ENCODE data around the gene TAOK3. TPM values are rescaled to one million over a fixed set of nuclear protein-coding genes. Genes with fewer than 3 reads are reported as not detected.

Gene TAOK3
- polyA plus RNA-seq, 3 donors: 19.7 to 58.3 (median 44.8) TPM

- no peak overlapping the region for H3K4me3 Mint-ChIP-seq
- H3K9me3 Mint-ChIP-seq: peaks cover 0 to 6% (median 0%) of the 10 kb centered on the region in 7 donors
- Histone ChIP-seq H3K27me3 (ENCODE audit: control insufficient read depth in 2 of 2, insufficient read depth in 2 of 2, low read length in 2 of 2) (no peaks in the 10 kb centered on the region), H3K79me2 (ENCODE audit: insufficient read depth, low read length) (peaks cover 70% of the 10 kb centered on the region), H3K4me2 (replicated peaks; ENCODE audit: extremely low read depth, low read length, poor library complexity, severe bottlenecking) (no peak overlapping the region), H4K20me1 (ENCODE audit: insufficient read depth, low read length) (peaks cover 93% of the 10 kb centered on the region), H3K9ac (ENCODE audit: insufficient read depth, low read length, poor library complexity, severe bottlenecking) (no peak overlapping the region), H3K4me1 (ENCODE audit: control insufficient read depth in 1 of 2, insufficient read depth in 2 of 2, low read length in 2 of 2) (no peaks in the 10 kb centered on the region), H3K36me3 (replicated peaks in 1 of 2; ENCODE audit: control insufficient read depth in 1 of 2, insufficient read depth in 2 of 2, low read length in 2 of 2) (peaks cover 0 to 5% of the 10 kb centered on the region in 2 donors), H3K9me3 (replicated peaks in 1 of 2; ENCODE audit: control insufficient read depth in 1 of 2, insufficient read depth in 1 of 2, low read length in 2 of 2) (no peaks in the 10 kb centered on the region), H3K27ac (ENCODE audit: low read depth in 1 of 2, low read length in 2 of 2) (peak overlapping the region in 1 of 2 donors; percentile 60), H2AFZ (ENCODE audit: insufficient read depth, low read depth, low read length, poor library complexity, severe bottlenecking) (no peak overlapping the region), H3K4me3 (replicated peaks in 1 of 3; ENCODE audit: low read depth in 2 of 3, low read length in 3 of 3) (no peak overlapping the region)
- H3K27ac Mint-ChIP-seq: peak overlapping the region in 5 of 7 donors; percentile 31 to 82 (median 61)
- DNase-seq: no peak
- intact Hi-C loops (cut with micrococcal nuclease): no loop called here
- WGBS (ENCODE audit: insufficient coverage): no CpG with 5 or more reads among the region's 4 CpGs
- no peak for TF ChIP-seq CTCF (IDR thresholded peaks at IDR 0.05)
- peaks cover 20% of the 10 kb centered on the region for H3K4me1 Mint-ChIP-seq
- peaks cover 0 to 2% (median 0%) of the 10 kb centered on the region in 3 donors for H3K27me3 Mint-ChIP-seq (ENCODE audit: low read depth in 3 of 3)
- H3K36me3 Mint-ChIP-seq: peaks cover 4 to 14% of the 10 kb centered on the region in 2 donors
Observed at GRCh38 chr12:118274066-118274465, 98.6 kb downstream of the TAOK3 start.

GRCh38 chr12:118271770-118272417, 100.8 kb downstream of the TAOK3 start:
- Mint-ChIP-seq H3K4me3 (no peak overlapping the region), H3K27me3 (ENCODE audit: low read depth in 3 of 3) (peaks cover 0 to 2% (median 0%) of the 10 kb centered on the region in 3 donors), H3K36me3 (peaks cover 2 to 8% of the 10 kb centered on the region in 2 donors), H3K9me3 (no peaks in the 10 kb centered on the region), H3K4me1 (peaks cover 20% of the 10 kb centered on the region), H3K27ac (peak overlapping the region in 2 of 7 donors; percentile 72 to 83)
- Histone ChIP-seq H3K9me3 (replicated peaks in 1 of 2; ENCODE audit: control insufficient read depth in 1 of 2, insufficient read depth in 1 of 2, low read length in 2 of 2) (no peaks in the 10 kb centered on the region), H3K9ac (ENCODE audit: insufficient read depth, low read length, poor library complexity, severe bottlenecking) (no peak overlapping the region), H3K4me1 (ENCODE audit: control insufficient read depth in 1 of 2, insufficient read depth in 2 of 2, low read length in 2 of 2) (no peaks in the 10 kb centered on the region), H3K36me3 (replicated peaks in 1 of 2; ENCODE audit: control insufficient read depth in 1 of 2, insufficient read depth in 2 of 2, low read length in 2 of 2) (peaks cover 0 to 5% of the 10 kb centered on the region in 2 donors), H4K20me1 (ENCODE audit: insufficient read depth, low read length) (peaks cover 93% of the 10 kb centered on the region), H3K27ac (ENCODE audit: low read depth in 1 of 2, low read length in 2 of 2) (no peak overlapping the region), H3K79me2 (ENCODE audit: insufficient read depth, low read length) (peaks cover 80% of the 10 kb centered on the region), H3K4me3 (replicated peaks in 1 of 3; ENCODE audit: low read depth in 2 of 3, low read length in 3 of 3) (no peak overlapping the region), H2AFZ (ENCODE audit: insufficient read depth, low read depth, low read length, poor library complexity, severe bottlenecking) (no peak overlapping the region), H3K27me3 (ENCODE audit: control insufficient read depth in 2 of 2, insufficient read depth in 2 of 2, low read length in 2 of 2) (no peaks in the 10 kb centered on the region), H3K4me2 (replicated peaks; ENCODE audit: extremely low read depth, low read length, poor library complexity, severe bottlenecking) (no peak overlapping the region)
- no peak for DNase-seq
- TF ChIP-seq CTCF (IDR thresholded peaks at IDR 0.05): no peak
- 100% methylated on average over 1 of the region's 5 CpGs for WGBS (ENCODE audit: insufficient coverage)
- intact Hi-C loops (cut with micrococcal nuclease): no loop called here

All from CD14-positive monocyte (primary cell).